GM18520 (cell line): ENCODE results near the gene C2CD3.

Experiments
- ATAC-seq: cut with Tn5 transposase; IDR thresholded peaks from one replicate; pipeline ENCODE4 v1.9.1; 2021; ENCODE audit not compliant: unreplicated experiment

C2CD3 gene

GRCh38 chr11:74023276-74023675, 147.5 kb downstream of the C2CD3 start:
- no peak for ATAC-seq

- no peak for ATAC-seq
These were observed 148.3 kb downstream of the C2CD3 start for GRCh38 chr11:74022546-74022945.

GRCh38 chr11:74021998-74022397, 148.8 kb downstream of the C2CD3 start:
- ATAC-seq: no peak

- ATAC-seq: peak; percentile 63
These were observed 150.3 kb downstream of the C2CD3 start for GRCh38 chr11:74020539-74020938.

GRCh38 chr11:74019860-74020259, 150.9 kb downstream of the C2CD3 start:
- no peak for ATAC-seq

- ATAC-seq: no peak
These were observed 151.6 kb downstream of the C2CD3 start for GRCh38 chr11:74019104-74019738.

- ATAC-seq: no peak
These were observed 152.3 kb downstream of the C2CD3 start for GRCh38 chr11:74018331-74019005.

- ATAC-seq: no peak
These were observed 153.2 kb downstream of the C2CD3 start for GRCh38 chr11:74017631-74018030.

- ATAC-seq: no peak
These were observed 154.7 kb downstream of the C2CD3 start for GRCh38 chr11:74015919-74016684.

GRCh38 chr11:74014880-74015279, 155.9 kb downstream of the C2CD3 start:
- ATAC-seq: no peak

GRCh38 chr11:74013141-74013540, 157.7 kb downstream of the C2CD3 start:
- ATAC-seq: no peak

- no peak for ATAC-seq
These were observed 158.6 kb downstream of the C2CD3 start for GRCh38 chr11:74012074-74012809.

- ATAC-seq: peak; percentile 61
These were observed 159.3 kb downstream of the C2CD3 start for GRCh38 chr11:74011360-74012073.

- ATAC-seq: no peak
These were observed 160.2 kb downstream of the C2CD3 start for GRCh38 chr11:74010306-74011300.

GRCh38 chr11:74009675-74010305, 161.0 kb downstream of the C2CD3 start:
- no peak for ATAC-seq

GRCh38 chr11:74009230-74009547, 161.6 kb downstream of the C2CD3 start:
- no peak for ATAC-seq

GRCh38 chr11:74008373-74009229, 162.2 kb downstream of the C2CD3 start, which contains the start of gene UCP3:
TSS of gene UCP3 (minus strand) at chr11:74009085. CDS start at chr11:74007042, 2,043 bp downstream.
- ATAC-seq: no peak

GRCh38 chr11:74007691-74008372, 163.0 kb downstream of the C2CD3 start:
- no peak for ATAC-seq
